Trophoblast cell (in vitro differentiated cells and primary cell): ENCODE measurements around the gene NUDC.

Experiments
- DNase-seq, 2 donors: peaks; one replicate each; pipeline ENCODE4 v3.0.0-alpha.2; 2016
- H2AFZ ChIP-seq: 2 replicates; pipeline ENCODE4 v1.6.1; 2013; ENCODE audit warnings: low read length, moderate library complexity, mild to moderate bottlenecking; ENCODE audit not compliant: insufficient read depth, poor library complexity
- H2AK5ac ChIP-seq: 2 replicates; pipeline ENCODE4 v1.6.1; 2013; ENCODE audit warnings: mild to moderate bottlenecking, low read length
- H2BK120ac ChIP-seq: 2 replicates; pipeline ENCODE4 v1.6.1; 2013; ENCODE audit warnings: low read length, mild to moderate bottlenecking, moderate library complexity; ENCODE audit not compliant: insufficient read depth, poor library complexity
- H2BK12ac ChIP-seq: 2 replicates; pipeline ENCODE4 v1.6.1; 2013; ENCODE audit warnings: mild to moderate bottlenecking, low read length, moderate library complexity
- H2BK5ac ChIP-seq: 2 replicates; pipeline ENCODE4 v1.6.1; 2013; ENCODE audit warnings: low read length, low read depth, moderate library complexity, mild to moderate bottlenecking; ENCODE audit not compliant: poor library complexity
- H3K14ac ChIP-seq: 2 replicates; pipeline ENCODE4 v1.6.1; 2013; ENCODE audit warnings: mild to moderate bottlenecking, low read length
- H3K18ac ChIP-seq: 2 replicates; pipeline ENCODE4 v1.6.1; 2013; ENCODE audit warnings: mild to moderate bottlenecking, low read length
- H3K23ac ChIP-seq: 2 replicates; pipeline ENCODE4 v1.6.1; 2013; ENCODE audit warnings: low read length
- H3K27ac ChIP-seq: 2 replicates; pipeline ENCODE4 v1.5.1; 2013; ENCODE audit warnings: low read depth, mild to moderate bottlenecking, inconsistent platforms, low read length, moderate library complexity
- H3K27me3 ChIP-seq: 2 replicates; pipeline ENCODE4 v1.6.1; 2013; ENCODE audit warnings: inconsistent platforms, mild to moderate bottlenecking, low read length, moderate library complexity; ENCODE audit not compliant: insufficient read depth
- H3K36me3 ChIP-seq, 2 experiments: 1 replicate in 1 of 2; 2 replicates in 1 of 2; pipeline ENCODE4 v1.6.1; 2013; ENCODE audit warnings: low read length in 2 of 2, mild to moderate bottlenecking in 2 of 2, moderate library complexity in 1 of 2; ENCODE audit not compliant: insufficient read depth in 2 of 2, control insufficient read depth in 1 of 2
- H3K4ac ChIP-seq: 2 replicates; pipeline ENCODE4 v1.6.1; 2013; ENCODE audit warnings: low read depth, mild to moderate bottlenecking, low read length, moderate library complexity
- H3K4me1 ChIP-seq, 2 experiments: 1 replicate in 1 of 2; 2 replicates in 1 of 2; pipeline ENCODE4 v1.6.1; 2013; ENCODE audit warnings: low read length in 2 of 2, mild to moderate bottlenecking in 2 of 2, moderate library complexity in 1 of 2; ENCODE audit not compliant: insufficient read depth in 2 of 2, control insufficient read depth in 1 of 2
- H3K4me2 ChIP-seq: 2 replicates; pipeline ENCODE4 v1.6.1; 2013; ENCODE audit warnings: inconsistent platforms, mild to moderate bottlenecking, low read length, moderate library complexity
- H3K4me3 ChIP-seq: 2 replicates; pipeline ENCODE4 v1.5.1; 2013; ENCODE audit warnings: mild to moderate bottlenecking, low read depth, low read length, inconsistent platforms
- H3K79me1 ChIP-seq: one replicate; pipeline ENCODE4 v1.6.1; 2013; ENCODE audit warnings: low read length
- H3K79me2 ChIP-seq: 2 replicates; pipeline ENCODE4 v1.6.1; 2013; ENCODE audit warnings: low read length, mild to moderate bottlenecking; ENCODE audit not compliant: control insufficient read depth, insufficient read depth, poor library complexity
- H3K9ac ChIP-seq: 2 replicates; pipeline ENCODE4 v1.6.1; 2013; ENCODE audit warnings: mild to moderate bottlenecking, low read length
- H3K9me3 ChIP-seq: 2 replicates; pipeline ENCODE4 v1.6.1; 2013; ENCODE audit warnings: low read depth, mild to moderate bottlenecking, control low read depth, inconsistent platforms, low read length; ENCODE audit not compliant: insufficient read depth
- H4K12ac ChIP-seq: 2 replicates; pipeline ENCODE4 v1.6.1; 2013; ENCODE audit warnings: low read depth, mild to moderate bottlenecking, low read length, moderate library complexity
- H4K8ac ChIP-seq: 2 replicates; pipeline ENCODE4 v1.6.1; 2013; ENCODE audit warnings: low read depth, mild to moderate bottlenecking, low read length, moderate library complexity
- H4K91ac ChIP-seq: one replicate; pipeline ENCODE4 v1.6.1; 2013; ENCODE audit warnings: low read depth, mild to moderate bottlenecking, low read length, moderate library complexity
- WGBS: extraction: QIAGEN DNeasy Blood & Tissue Kit; methylation state at CpG from one replicate; pipeline ENCODE4 v1.1.7; 2013; ENCODE audit warnings: missing lambda C conversion rate; ENCODE audit not compliant: insufficient read length, insufficient coverage; ENCODE audit errors: extremely low coverage; 5-methylcytosine and 5-hydroxymethylcytosine counted together

The NUDC gene

DNA sequence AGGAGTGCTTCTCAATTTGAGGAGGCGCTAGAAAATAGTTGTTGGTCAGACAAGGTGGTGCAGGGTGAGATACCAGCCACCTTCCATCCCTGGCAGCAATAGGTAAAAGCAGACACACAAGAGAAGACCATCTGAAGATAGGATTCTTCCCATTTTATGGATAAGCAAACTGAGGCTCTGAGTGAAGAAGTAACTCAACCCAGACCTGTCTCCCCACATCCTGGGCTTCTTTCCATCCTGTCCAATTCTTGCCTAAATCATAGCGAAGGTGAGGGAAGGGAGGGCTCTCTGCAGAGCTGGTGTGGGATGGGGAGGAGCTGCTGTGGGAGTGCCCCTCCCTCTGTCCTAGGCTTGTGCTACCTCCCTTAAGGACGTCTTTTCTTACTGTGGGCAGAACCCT, 50.0 kb downstream of the NUDC start:
- no peak overlapping the region for H2AFZ ChIP-seq
- H2AK5ac ChIP-seq: no peak overlapping the region
- no peak overlapping the region for H3K4ac ChIP-seq
- H4K8ac ChIP-seq: no peak overlapping the region
- H3K27ac ChIP-seq: no peak overlapping the region
- no peaks in the 10 kb centered on the region for H3K4me1 ChIP-seq
- H3K23ac ChIP-seq: no peak overlapping the region
- H4K91ac ChIP-seq: no peak overlapping the region
- H3K79me2 ChIP-seq: no peaks in the 10 kb centered on the region
- H3K27me3 ChIP-seq: no peaks in the 10 kb centered on the region
- no peak overlapping the region for H3K18ac ChIP-seq
- no peak for DNase-seq
- H2BK12ac ChIP-seq: no peak overlapping the region
- no peak overlapping the region for H3K14ac ChIP-seq
- H3K9ac ChIP-seq: no peak overlapping the region
- no peak overlapping the region for H3K4me3 ChIP-seq
- WGBS: no CpG with 5 or more reads among the region's 3 CpGs
- H2BK5ac ChIP-seq: no peak overlapping the region
- H3K9me3 ChIP-seq: no peaks in the 10 kb centered on the region
- no peak overlapping the region for H4K12ac ChIP-seq
- H3K36me3 ChIP-seq: no peaks in the 10 kb centered on the region
- no peak overlapping the region for H3K4me2 ChIP-seq
- H3K79me1 ChIP-seq: no peaks in the 10 kb centered on the region
- no peak overlapping the region for H2BK120ac ChIP-seq

DNA sequence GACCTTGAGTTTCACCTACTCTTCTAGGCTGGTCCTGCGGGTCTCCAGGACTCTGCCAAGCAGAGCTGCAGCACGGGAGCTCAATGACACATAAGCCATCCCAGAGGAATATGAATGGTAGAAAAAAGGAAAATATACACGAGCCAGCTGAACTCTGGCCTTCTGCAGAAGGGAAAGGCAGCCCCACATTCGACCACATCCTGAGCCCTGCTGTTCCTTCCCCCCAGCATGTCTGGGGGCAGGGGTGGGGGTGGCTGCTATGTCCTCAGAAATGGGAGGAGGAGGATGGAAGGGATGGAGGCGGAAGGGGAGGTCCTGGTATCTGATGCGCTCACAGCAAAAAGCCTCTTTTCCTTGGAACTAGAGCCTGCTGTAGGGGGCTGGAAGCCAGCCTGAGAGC, 50.8 kb downstream of the NUDC start:
- Histone ChIP-seq H2AFZ (no peak overlapping the region), H3K36me3 (no peaks in the 10 kb centered on the region), H3K79me1 (no peaks in the 10 kb centered on the region), H3K14ac (no peak overlapping the region), H3K18ac (no peak overlapping the region), H3K27me3 (no peaks in the 10 kb centered on the region), H3K4me3 (no peak overlapping the region), H4K12ac (no peak overlapping the region), H3K79me2 (no peaks in the 10 kb centered on the region), H3K23ac (no peak overlapping the region), H4K8ac (no peak overlapping the region), H2BK5ac (no peak overlapping the region), H3K27ac (no peak overlapping the region), H3K9ac (no peak overlapping the region), H3K9me3 (no peaks in the 10 kb centered on the region), H3K4me1 (no peaks in the 10 kb centered on the region), H3K4me2 (no peak overlapping the region), H2BK120ac (no peak overlapping the region), H4K91ac (no peak overlapping the region), H2BK12ac (no peak overlapping the region), H3K4ac (no peak overlapping the region), H2AK5ac (no peak overlapping the region)
- DNase-seq: no peak
- no CpG with 5 or more reads among the region's 6 CpGs for WGBS

DNA sequence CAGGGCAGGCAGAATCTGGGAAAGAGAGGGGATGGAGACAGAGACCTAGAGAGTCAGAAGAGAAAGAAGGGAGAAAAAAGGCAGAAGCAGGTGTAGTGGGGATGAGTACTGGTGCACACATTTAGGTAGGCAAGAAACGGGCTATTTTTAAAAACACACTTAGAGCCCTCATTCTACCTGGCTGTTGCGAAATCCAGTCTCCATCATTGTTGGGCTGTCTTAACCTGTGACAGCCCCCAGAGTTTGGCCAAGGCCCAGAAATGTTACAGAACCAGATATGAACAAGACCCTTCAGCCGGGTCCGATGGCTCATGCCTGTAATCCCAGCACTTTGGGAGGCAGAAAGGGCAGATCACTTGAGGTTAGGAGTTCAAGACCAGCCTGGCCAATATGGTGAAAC, 51.3 kb downstream of the NUDC start:
- no CpG with 5 or more reads among the region's 4 CpGs for WGBS

DNA sequence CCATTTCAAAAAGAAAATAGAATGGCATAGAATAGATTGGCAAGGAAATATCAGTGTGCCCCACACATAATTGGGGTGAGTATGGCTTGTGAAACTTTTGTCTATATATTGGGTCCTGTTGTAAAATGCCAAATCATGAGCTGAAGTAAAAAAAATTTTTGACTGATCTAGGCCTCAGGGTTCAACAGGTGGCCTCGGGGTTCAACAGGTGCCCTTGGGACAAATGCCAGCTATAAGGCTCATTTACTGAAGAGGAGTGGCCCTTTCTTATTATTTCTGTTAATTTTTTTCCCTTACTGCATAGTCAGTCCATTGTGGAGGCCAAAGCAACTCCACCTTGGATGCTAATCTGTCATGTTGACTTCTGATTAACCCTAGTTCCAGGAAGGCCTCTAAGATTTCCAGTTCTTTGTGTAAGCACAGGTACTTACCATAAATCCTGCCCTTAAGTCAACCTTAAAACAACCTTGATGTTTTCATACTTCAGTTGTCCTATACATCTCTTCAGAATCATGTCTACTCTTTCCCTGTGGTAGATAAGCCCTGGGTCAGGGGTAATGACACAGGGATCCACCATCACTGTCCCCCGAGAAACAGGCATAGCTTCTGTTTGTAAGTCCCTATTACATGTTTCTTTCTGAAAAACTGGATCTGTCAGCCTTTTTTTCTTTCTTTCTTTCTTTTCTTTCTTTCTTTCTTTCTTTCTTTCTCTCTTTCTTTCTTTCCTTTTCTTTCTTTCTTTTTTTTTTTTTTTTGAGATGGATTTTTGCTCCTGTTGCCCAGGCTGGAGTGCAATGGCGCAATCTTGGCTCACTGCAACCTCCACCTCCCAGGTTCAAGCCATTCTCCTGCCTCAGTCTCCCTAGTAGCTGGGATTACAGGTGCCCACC, 55.3 kb downstream of the NUDC start:
- no peak overlapping the region for H2BK120ac ChIP-seq
- H3K18ac ChIP-seq: no peak overlapping the region
- no peaks in the 10 kb centered on the region for H3K36me3 ChIP-seq
- no peak overlapping the region for H3K4me3 ChIP-seq
- H3K79me1 ChIP-seq: no peaks in the 10 kb centered on the region
- H2BK12ac ChIP-seq: no peak overlapping the region
- no peaks in the 10 kb centered on the region for H3K79me2 ChIP-seq
- H4K8ac ChIP-seq: no peak overlapping the region
- H2AFZ ChIP-seq: no peak overlapping the region
- no peak overlapping the region for H2BK5ac ChIP-seq
- DNase-seq: no peak
- no peaks in the 10 kb centered on the region for H3K27me3 ChIP-seq
- no peak overlapping the region for H3K23ac ChIP-seq
- no peak overlapping the region for H3K4me2 ChIP-seq
- H2AK5ac ChIP-seq: no peak overlapping the region
- H3K4ac ChIP-seq: no peak overlapping the region
- H4K91ac ChIP-seq: no peak overlapping the region
- H3K9me3 ChIP-seq: no peaks in the 10 kb centered on the region
- H3K9ac ChIP-seq: no peak overlapping the region
- H3K27ac ChIP-seq: no peak overlapping the region
- H3K4me1 ChIP-seq: peaks cover 0 to 2% of the 10 kb centered on the region in 2 experiments
- no peak overlapping the region for H3K14ac ChIP-seq
- no CpG with 5 or more reads among the region's 3 CpGs for WGBS
- no peak overlapping the region for H4K12ac ChIP-seq

More for the DNA sequence above, 51.3 kb downstream of the NUDC start:
- H2AFZ ChIP-seq: no peak overlapping the region
- no peak overlapping the region for H4K91ac ChIP-seq
- no peak overlapping the region for H3K4me3 ChIP-seq
- H3K9me3 ChIP-seq: no peaks in the 10 kb centered on the region
- H2BK120ac ChIP-seq: no peak overlapping the region
- DNase-seq: no peak
- no peak overlapping the region for H3K14ac ChIP-seq
- H2AK5ac ChIP-seq: no peak overlapping the region
- no peak overlapping the region for H4K12ac ChIP-seq
- no peak overlapping the region for H4K8ac ChIP-seq
- no peak overlapping the region for H2BK12ac ChIP-seq
- no peak overlapping the region for H3K9ac ChIP-seq
- no peak overlapping the region for H3K23ac ChIP-seq
- no peaks in the 10 kb centered on the region for H3K79me1 ChIP-seq
- H3K27ac ChIP-seq: no peak overlapping the region
- no peaks in the 10 kb centered on the region for H3K79me2 ChIP-seq
- H3K18ac ChIP-seq: no peak overlapping the region
- H3K4me2 ChIP-seq: no peak overlapping the region
- H3K27me3 ChIP-seq: no peaks in the 10 kb centered on the region
- H3K4me1 ChIP-seq: peaks cover 0 to 2% of the 10 kb centered on the region in 2 experiments
- no peak overlapping the region for H3K4ac ChIP-seq
- no peak overlapping the region for H2BK5ac ChIP-seq
- no peaks in the 10 kb centered on the region for H3K36me3 ChIP-seq
